Upper lobe of left lung (tissue), 4 donors: Measurements from ENCODE around the gene KCNQ4.

Experiments used
- CTCF ChIP-seq, 6 experiments: fragments of 450-650 bp in 4 of 6; fragments of 200-600 bp in 2 of 6; sonication (generic) in 2 of 6; IDR thresholded peaks; one replicate each; pipeline ENCODE4 v1.5.1; 2016 to 2019; ENCODE audit warnings: antibody characterized with exemption in 6 of 6
- EP300 ChIP-seq, 4 donors: sonication (generic); formaldehyde crosslinking; IDR thresholded peaks; one replicate each; pipeline ENCODE4 v1.5.1; 2017; ENCODE audit warnings: antibody characterized with exemption in 4 of 4, control low read depth in 2 of 4
- POLR2AphosphoS5 ChIP-seq, 2 donors: sonication (generic); formaldehyde crosslinking; IDR thresholded peaks; one replicate each; pipeline ENCODE4 v1.5.1; 2017; ENCODE audit warnings: antibody characterized with exemption in 2 of 2

- no peak for TF ChIP-seq POLR2AphosphoS5 (IDR thresholded peaks at IDR 0.05)
- no peak for TF ChIP-seq CTCF (IDR thresholded peaks at IDR 0.05)
- no peak for TF ChIP-seq EP300 (IDR thresholded peaks at IDR 0.05)
Measured at GRCh38 chr1:40880813-40881549, 97.4 kb downstream of the KCNQ4 start.
